HFFc6 (cell line): ENCODE data around the gene RAB28. TPM values are rescaled to one million over a fixed set of nuclear protein-coding genes. Genes with fewer than 3 reads are reported as not detected.

Experiments used
- DNase-seq: peaks from one replicate; pipeline ENCODE4 v3.0.0-alpha.2; 2018
- H3K27ac Mint-ChIP-seq: 2 replicates; pipeline ENCODE4 v1.8.0; 2020; ENCODE audit warnings: mild to moderate bottlenecking, mixed read lengths
- H3K27me3 Mint-ChIP-seq: 2 replicates; pipeline ENCODE4 v1.8.0; 2021; ENCODE audit warnings: mild to moderate bottlenecking, moderate library complexity, mixed read lengths; ENCODE audit not compliant: insufficient read depth
- H3K36me3 Mint-ChIP-seq: 2 replicates; pipeline ENCODE4 v1.8.0; 2021; ENCODE audit warnings: low read depth, mixed read lengths
- H3K4me1 Mint-ChIP-seq: 2 replicates; pipeline ENCODE4 v1.8.0; 2020; ENCODE audit warnings: low read depth, mixed read lengths
- H3K4me3 Mint-ChIP-seq: 2 replicates; pipeline ENCODE4 v1.8.0; 2020; ENCODE audit warnings: mild to moderate bottlenecking, moderate library complexity, mixed read lengths
- H3K9me3 Mint-ChIP-seq: 2 replicates; pipeline ENCODE4 v1.8.0; 2020; ENCODE audit warnings: mild to moderate bottlenecking, mixed read lengths
- CTCF ChIP-seq: fragments of 200-600 bp; sonication (generic); IDR thresholded peaks from 2 replicates; pipeline ENCODE4 v1.5.0; 2021; ENCODE audit warnings: antibody characterized with exemption, mild to moderate bottlenecking
- total RNA-seq, 6 experiments: library from RNA; stranded (reverse); fragmentation: NEBNext Ultra II Directional; extraction: Animal tissue kit (Norgen Biotek cat#: 25700); gene quantifications; 2 replicates in 1 of 6; 3 replicates in 5 of 6; pipeline ENCODE4 v1.2.3, GENCODE V29; 2021

RAB28 gene
- total RNA-seq, 6 experiments from 2014 or later: 11.4 to 13.1 (median 12.4) TPM

GRCh38 chr4:13524504-13525243 lies 40.5 kb upstream of the RAB28 start:
- no peaks in the 10 kb centered on the region for H3K36me3 Mint-ChIP-seq
- H3K27me3 Mint-ChIP-seq: peaks cover 71% of the 10 kb centered on the region
- H3K4me3 Mint-ChIP-seq: peak overlapping the region; percentile 42; the same call in 1 of the 2 replicates
- TF ChIP-seq CTCF: no peak
- peaks cover 22% of the 10 kb centered on the region; the same call in 1 of the 2 replicates for H3K4me1 Mint-ChIP-seq
- DNase-seq: peak; percentile 23
- no peak overlapping the region for H3K27ac Mint-ChIP-seq
- peaks cover 17% of the 10 kb centered on the region; the same call in 1 of the 2 replicates for H3K9me3 Mint-ChIP-seq

GRCh38 chr4:13523591-13524503 lies 39.7 kb upstream of the RAB28 start:
- no peak for TF ChIP-seq CTCF

GRCh38 chr4:13523105-13523477 lies 39.0 kb upstream of the RAB28 start:
- no peak overlapping the region for H3K27ac Mint-ChIP-seq
- H3K9me3 Mint-ChIP-seq: peaks cover 17% of the 10 kb centered on the region; the same call in 1 of the 2 replicates
- TF ChIP-seq CTCF: no peak
- DNase-seq: no peak
- no peak overlapping the region for H3K4me3 Mint-ChIP-seq
- H3K27me3 Mint-ChIP-seq: peaks cover 57% of the 10 kb centered on the region
- H3K4me1 Mint-ChIP-seq: peaks cover 14% of the 10 kb centered on the region; the same call in 1 of the 2 replicates
- H3K36me3 Mint-ChIP-seq: no peaks in the 10 kb centered on the region

More at GRCh38 chr4:13523591-13524503, 39.7 kb upstream of the RAB28 start:
- Mint-ChIP-seq H3K36me3 (no peaks in the 10 kb centered on the region), H3K27ac (no peak overlapping the region), H3K27me3 (peaks cover 64% of the 10 kb centered on the region), H3K4me1 (peaks cover 20% of the 10 kb centered on the region; the same call in 1 of the 2 replicates), H3K9me3 (peaks cover 17% of the 10 kb centered on the region; the same call in 1 of the 2 replicates), H3K4me3 (no peak overlapping the region)
- no peak for DNase-seq

GRCh38 chr4:13522282-13523104 lies 38.4 kb upstream of the RAB28 start:
- no peak for DNase-seq
- Mint-ChIP-seq H3K27ac (no peak overlapping the region), H3K4me3 (no peak overlapping the region), H3K27me3 (peaks cover 53% of the 10 kb centered on the region), H3K4me1 (peaks cover 14% of the 10 kb centered on the region; the same call in 1 of the 2 replicates), H3K9me3 (peaks cover 17% of the 10 kb centered on the region; the same call in 1 of the 2 replicates), H3K36me3 (no peaks in the 10 kb centered on the region)
- no peak for TF ChIP-seq CTCF

- no peak for TF ChIP-seq CTCF
- DNase-seq: no peak
- Mint-ChIP-seq H3K27ac (no peak overlapping the region), H3K36me3 (no peaks in the 10 kb centered on the region), H3K4me3 (no peak overlapping the region), H3K9me3 (peaks cover 17% of the 10 kb centered on the region; the same call in 1 of the 2 replicates), H3K4me1 (peaks cover 14% of the 10 kb centered on the region; the same call in 1 of the 2 replicates), H3K27me3 (peaks cover 47% of the 10 kb centered on the region)
Observed at GRCh38 chr4:13521047-13521446, 36.9 kb upstream of the RAB28 start.
